ENCODE data around the gene NELL1.

Gene NELL1

DNA sequence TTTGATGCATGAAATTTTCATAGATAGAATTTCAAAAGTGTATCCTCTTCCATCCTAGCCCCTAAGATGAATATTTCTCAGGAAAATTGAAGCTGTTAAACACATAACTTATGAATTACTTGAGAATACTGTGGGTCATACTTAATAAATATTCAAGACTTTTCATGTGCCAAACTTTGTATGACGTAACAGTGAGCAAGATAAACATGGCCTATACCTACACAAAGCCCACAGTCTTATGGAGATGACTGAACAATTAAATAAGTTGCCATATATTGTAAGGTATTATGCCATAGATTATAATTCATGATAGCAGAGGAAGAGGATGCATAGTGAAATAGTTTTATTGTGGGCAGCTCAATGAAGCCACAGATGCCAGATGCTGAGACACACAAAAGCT is 902.8 kb downstream of the NELL1 start:
- TF ChIP-seq SNAI2 (CRISPR knock-in tag; IDR thresholded peaks at IDR 0.05) (no peak), PPARA (CRISPR knock-in tag; IDR thresholded peaks at IDR 0.05; ENCODE audit: borderline replicate concordance) (no peak), ARNTL (CRISPR knock-in tag; IDR thresholded peaks at IDR 0.05; ENCODE audit: borderline replicate concordance, low read depth) (no peak), ZNF8 (CRISPR knock-in tag; IDR thresholded peaks at IDR 0.05) (no peak), ESRRG (CRISPR knock-in tag; IDR thresholded peaks at IDR 0.05) (no peak), TOX (CRISPR knock-in tag; IDR thresholded peaks at IDR 0.05; ENCODE audit: borderline replicate concordance) (no peak), ISL1 (CRISPR knock-in tag; IDR thresholded peaks at IDR 0.05) (no peak), ZNF70 (CRISPR knock-in tag; IDR thresholded peaks at IDR 0.05) (no peak), BACH2 (CRISPR knock-in tag; IDR thresholded peaks at IDR 0.05; ENCODE audit: borderline replicate concordance) (no peak), ZNF565 (CRISPR knock-in tag; conservative IDR thresholded peaks at IDR 0.05; ENCODE audit: low read depth) (no peak), CSDC2 (CRISPR knock-in tag; IDR thresholded peaks at IDR 0.05) (no peak)
- TF ChIP-seq, protein P1, sequence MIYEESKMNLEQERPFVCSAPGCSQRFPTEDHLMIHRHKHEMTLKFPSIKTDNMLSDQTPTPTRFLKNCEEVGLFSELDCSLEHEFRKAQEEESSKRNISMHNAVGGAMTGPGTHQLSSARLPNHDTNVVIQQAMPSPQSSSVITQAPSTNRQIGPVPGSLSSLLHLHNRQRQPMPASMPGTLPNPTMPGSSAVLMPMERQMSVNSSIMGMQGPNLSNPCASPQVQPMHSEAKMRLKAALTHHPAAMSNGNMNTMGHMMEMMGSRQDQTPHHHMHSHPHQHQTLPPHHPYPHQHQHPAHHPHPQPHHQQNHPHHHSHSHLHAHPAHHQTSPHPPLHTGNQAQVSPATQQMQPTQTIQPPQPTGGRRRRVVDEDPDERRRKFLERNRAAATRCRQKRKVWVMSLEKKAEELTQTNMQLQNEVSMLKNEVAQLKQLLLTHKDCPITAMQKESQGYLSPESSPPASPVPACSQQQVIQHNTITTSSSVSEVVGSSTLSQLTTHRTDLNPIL (CRISPR knock-in tag; IDR thresholded peaks at IDR 0.05; ENCODE audit: low read depth), result no peak
- TF ChIP-seq, protein P2, sequence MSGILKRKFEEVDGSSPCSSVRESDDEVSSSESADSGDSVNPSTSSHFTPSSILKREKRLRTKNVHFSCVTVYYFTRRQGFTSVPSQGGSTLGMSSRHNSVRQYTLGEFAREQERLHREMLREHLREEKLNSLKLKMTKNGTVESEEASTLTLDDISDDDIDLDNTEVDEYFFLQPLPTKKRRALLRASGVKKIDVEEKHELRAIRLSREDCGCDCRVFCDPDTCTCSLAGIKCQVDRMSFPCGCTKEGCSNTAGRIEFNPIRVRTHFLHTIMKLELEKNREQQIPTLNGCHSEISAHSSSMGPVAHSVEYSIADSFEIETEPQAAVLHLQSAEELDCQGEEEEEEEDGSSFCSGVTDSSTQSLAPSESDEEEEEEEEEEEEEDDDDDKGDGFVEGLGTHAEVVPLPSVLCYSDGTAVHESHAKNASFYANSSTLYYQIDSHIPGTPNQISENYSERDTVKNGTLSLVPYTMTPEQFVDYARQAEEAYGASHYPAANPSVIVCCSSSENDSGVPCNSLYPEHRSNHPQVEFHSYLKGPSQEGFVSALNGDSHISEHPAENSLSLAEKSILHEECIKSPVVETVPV (CRISPR knock-in tag; IDR thresholded peaks at IDR 0.05), result no peak
- TF ChIP-seq, protein P3, sequence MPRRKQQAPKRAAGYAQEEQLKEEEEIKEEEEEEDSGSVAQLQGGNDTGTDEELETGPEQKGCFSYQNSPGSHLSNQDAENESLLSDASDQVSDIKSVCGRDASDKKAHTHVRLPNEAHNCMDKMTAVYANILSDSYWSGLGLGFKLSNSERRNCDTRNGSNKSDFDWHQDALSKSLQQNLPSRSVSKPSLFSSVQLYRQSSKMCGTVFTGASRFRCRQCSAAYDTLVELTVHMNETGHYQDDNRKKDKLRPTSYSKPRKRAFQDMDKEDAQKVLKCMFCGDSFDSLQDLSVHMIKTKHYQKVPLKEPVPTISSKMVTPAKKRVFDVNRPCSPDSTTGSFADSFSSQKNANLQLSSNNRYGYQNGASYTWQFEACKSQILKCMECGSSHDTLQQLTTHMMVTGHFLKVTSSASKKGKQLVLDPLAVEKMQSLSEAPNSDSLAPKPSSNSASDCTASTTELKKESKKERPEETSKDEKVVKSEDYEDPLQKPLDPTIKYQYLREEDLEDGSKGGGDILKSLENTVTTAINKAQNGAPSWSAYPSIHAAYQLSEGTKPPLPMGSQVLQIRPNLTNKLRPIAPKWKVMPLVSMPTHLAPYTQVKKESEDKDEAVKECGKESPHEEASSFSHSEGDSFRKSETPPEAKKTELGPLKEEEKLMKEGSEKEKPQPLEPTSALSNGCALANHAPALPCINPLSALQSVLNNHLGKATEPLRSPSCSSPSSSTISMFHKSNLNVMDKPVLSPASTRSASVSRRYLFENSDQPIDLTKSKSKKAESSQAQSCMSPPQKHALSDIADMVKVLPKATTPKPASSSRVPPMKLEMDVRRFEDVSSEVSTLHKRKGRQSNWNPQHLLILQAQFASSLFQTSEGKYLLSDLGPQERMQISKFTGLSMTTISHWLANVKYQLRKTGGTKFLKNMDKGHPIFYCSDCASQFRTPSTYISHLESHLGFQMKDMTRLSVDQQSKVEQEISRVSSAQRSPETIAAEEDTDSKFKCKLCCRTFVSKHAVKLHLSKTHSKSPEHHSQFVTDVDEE (CRISPR knock-in tag; IDR thresholded peaks at IDR 0.05), result no peak

DNA sequence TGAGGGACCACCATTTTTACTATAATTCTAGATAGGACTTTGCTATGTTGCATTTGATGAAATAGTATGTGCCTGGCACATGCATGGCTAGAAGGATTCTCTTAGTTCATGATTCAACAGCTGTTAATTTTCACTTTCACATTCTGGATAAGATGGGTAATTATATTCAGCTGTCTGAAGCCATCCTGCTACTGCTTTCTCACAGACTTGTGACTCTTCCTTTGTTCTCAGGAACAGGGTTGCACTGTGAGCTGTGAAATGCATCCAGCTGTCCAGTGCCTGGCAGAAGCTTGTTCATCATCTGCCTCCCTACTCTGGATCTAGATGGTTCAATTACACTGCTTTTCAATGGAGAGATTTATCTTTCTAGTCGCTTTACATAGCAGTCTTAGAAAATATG is 913.4 kb downstream of the NELL1 start:
- no peak for TF ChIP-seq ZC3H10 (CRISPR knock-in tag; IDR thresholded peaks at IDR 0.05)
- TF ChIP-seq TCF4 (CRISPR knock-in tag; IDR thresholded peaks at IDR 0.05; ENCODE audit: borderline replicate concordance), result no peak
- no peak for TF ChIP-seq TOX (CRISPR knock-in tag; IDR thresholded peaks at IDR 0.05; ENCODE audit: borderline replicate concordance)
- TF ChIP-seq ZFP30 (CRISPR knock-in tag; IDR thresholded peaks at IDR 0.05), result no peak
- no peak for TF ChIP-seq CSDC2 (CRISPR knock-in tag; IDR thresholded peaks at IDR 0.05)
- TF ChIP-seq ZNF565 (CRISPR knock-in tag; conservative IDR thresholded peaks at IDR 0.05; ENCODE audit: low read depth), result no peak
- TF ChIP-seq, protein P4, sequence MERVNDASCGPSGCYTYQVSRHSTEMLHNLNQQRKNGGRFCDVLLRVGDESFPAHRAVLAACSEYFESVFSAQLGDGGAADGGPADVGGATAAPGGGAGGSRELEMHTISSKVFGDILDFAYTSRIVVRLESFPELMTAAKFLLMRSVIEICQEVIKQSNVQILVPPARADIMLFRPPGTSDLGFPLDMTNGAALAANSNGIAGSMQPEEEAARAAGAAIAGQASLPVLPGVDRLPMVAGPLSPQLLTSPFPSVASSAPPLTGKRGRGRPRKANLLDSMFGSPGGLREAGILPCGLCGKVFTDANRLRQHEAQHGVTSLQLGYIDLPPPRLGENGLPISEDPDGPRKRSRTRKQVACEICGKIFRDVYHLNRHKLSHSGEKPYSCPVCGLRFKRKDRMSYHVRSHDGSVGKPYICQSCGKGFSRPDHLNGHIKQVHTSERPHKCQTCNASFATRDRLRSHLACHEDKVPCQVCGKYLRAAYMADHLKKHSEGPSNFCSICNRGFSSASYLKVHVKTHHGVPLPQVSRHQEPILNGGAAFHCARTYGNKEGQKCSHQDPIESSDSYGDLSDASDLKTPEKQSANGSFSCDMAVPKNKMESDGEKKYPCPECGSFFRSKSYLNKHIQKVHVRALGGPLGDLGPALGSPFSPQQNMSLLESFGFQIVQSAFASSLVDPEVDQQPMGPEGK (CRISPR knock-in tag; IDR thresholded peaks at IDR 0.05; ENCODE audit: borderline replicate concordance), result no peak
- TF ChIP-seq, protein P5, sequence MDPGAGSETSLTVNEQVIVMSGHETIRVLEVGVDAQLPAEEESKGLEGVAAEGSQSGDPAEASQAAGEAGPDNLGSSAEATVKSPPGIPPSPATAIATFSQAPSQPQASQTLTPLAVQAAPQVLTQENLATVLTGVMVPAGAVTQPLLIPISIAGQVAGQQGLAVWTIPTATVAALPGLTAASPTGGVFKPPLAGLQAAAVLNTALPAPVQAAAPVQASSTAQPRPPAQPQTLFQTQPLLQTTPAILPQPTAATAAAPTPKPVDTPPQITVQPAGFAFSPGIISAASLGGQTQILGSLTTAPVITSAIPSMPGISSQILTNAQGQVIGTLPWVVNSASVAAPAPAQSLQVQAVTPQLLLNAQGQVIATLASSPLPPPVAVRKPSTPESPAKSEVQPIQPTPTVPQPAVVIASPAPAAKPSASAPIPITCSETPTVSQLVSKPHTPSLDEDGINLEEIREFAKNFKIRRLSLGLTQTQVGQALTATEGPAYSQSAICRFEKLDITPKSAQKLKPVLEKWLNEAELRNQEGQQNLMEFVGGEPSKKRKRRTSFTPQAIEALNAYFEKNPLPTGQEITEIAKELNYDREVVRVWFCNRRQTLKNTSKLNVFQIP (CRISPR knock-in tag; IDR thresholded peaks at IDR 0.05; ENCODE audit: borderline replicate concordance, low read depth), result no peak
- TF ChIP-seq ESRRG (CRISPR knock-in tag; IDR thresholded peaks at IDR 0.05), result no peak
- TF ChIP-seq ARNTL (CRISPR knock-in tag; IDR thresholded peaks at IDR 0.05; ENCODE audit: borderline replicate concordance, low read depth), result no peak
- no peak for TF ChIP-seq ZFP3 (CRISPR knock-in tag; IDR thresholded peaks at IDR 0.05)
- no peak for TF ChIP-seq ISL1 (CRISPR knock-in tag; IDR thresholded peaks at IDR 0.05)
- no peak for TF ChIP-seq ZNF70 (CRISPR knock-in tag; IDR thresholded peaks at IDR 0.05)
- no peak for TF ChIP-seq RARB (CRISPR knock-in tag; IDR thresholded peaks at IDR 0.05)
- TF ChIP-seq, protein P1 (CRISPR knock-in tag; IDR thresholded peaks at IDR 0.05; ENCODE audit: low read depth), result no peak
- TF ChIP-seq OSR1 (CRISPR knock-in tag; IDR thresholded peaks at IDR 0.05), result no peak
- TF ChIP-seq BACH2 (CRISPR knock-in tag; IDR thresholded peaks at IDR 0.05; ENCODE audit: borderline replicate concordance), result no peak
- no peak for TF ChIP-seq SNAI2 (CRISPR knock-in tag; IDR thresholded peaks at IDR 0.05)
- no peak for TF ChIP-seq GLIS3 (CRISPR knock-in tag; IDR thresholded peaks at IDR 0.05)
- no peak for ATAC-seq

More for the DNA sequence above, 902.8 kb downstream of the NELL1 start:
- ATAC-seq, result no peak

Data from SK-N-SH treated with all-trans-retinoic acid at 6 μM for 48 hours (cell line).